HS-5 (cell line): ENCODE data around the gene SLC38A8.

Source experiments
- DNase-seq: peaks from one replicate; pipeline ENCODE4 v3.0.0-alpha.2; 2012; ENCODE audit warnings: low read depth

The SLC38A8 gene

GRCh38 chr16:84042308-84042878, at the start of gene SLC38A8:
SLC38A8 (minus strand) TSS chr16:84042795; CDS start chr16:84042157, 638 bp downstream.
- DNase-seq, result no peak

GRCh38 chr16:84091460-84091859, 48.9 kb upstream of the SLC38A8 start:
- DNase-seq, result no peak

GRCh38 chr16:84090211-84090610, 47.6 kb upstream of the SLC38A8 start:
- DNase-seq, result no peak

- DNase-seq, result no peak
Measured at GRCh38 chr16:84088695-84089395, 46.2 kb upstream of the SLC38A8 start.

- DNase-seq, result no peak
Measured at GRCh38 chr16:84087466-84088151, 45.0 kb upstream of the SLC38A8 start.

- no peak for DNase-seq
Measured at GRCh38 chr16:84087001-84087400, 44.4 kb upstream of the SLC38A8 start.

GRCh38 chr16:84086341-84086740, 43.7 kb upstream of the SLC38A8 start:
- no peak for DNase-seq

GRCh38 chr16:84085773-84086172, 43.2 kb upstream of the SLC38A8 start:
- DNase-seq, result no peak

- DNase-seq, result no peak
Measured at GRCh38 chr16:84085271-84085667, 42.7 kb upstream of the SLC38A8 start.

GRCh38 chr16:84084570-84085270, 42.1 kb upstream of the SLC38A8 start:
- DNase-seq, result no peak

- no peak for DNase-seq
Measured at GRCh38 chr16:84082835-84083569, 40.4 kb upstream of the SLC38A8 start.

- DNase-seq, result no peak
Measured at GRCh38 chr16:84082110-84082509, 39.5 kb upstream of the SLC38A8 start.

GRCh38 chr16:84081446-84081989, 38.9 kb upstream of the SLC38A8 start:
- no peak for DNase-seq

GRCh38 chr16:84080813-84081212, 38.2 kb upstream of the SLC38A8 start:
- DNase-seq, result no peak

GRCh38 chr16:84080378-84080777, 37.8 kb upstream of the SLC38A8 start:
- no peak for DNase-seq

- DNase-seq, result no peak
Measured at GRCh38 chr16:84079664-84080063, 37.1 kb upstream of the SLC38A8 start.

GRCh38 chr16:84075376-84075775, 32.8 kb upstream of the SLC38A8 start:
- no peak for DNase-seq

- no peak for DNase-seq
Measured at GRCh38 chr16:84074721-84075120, 32.1 kb upstream of the SLC38A8 start.

GRCh38 chr16:84072014-84072413, 29.4 kb upstream of the SLC38A8 start:
- no peak for DNase-seq

GRCh38 chr16:84071121-84071520, 28.5 kb upstream of the SLC38A8 start:
- no peak for DNase-seq

GRCh38 chr16:84069540-84069939, 26.9 kb upstream of the SLC38A8 start:
- DNase-seq, result no peak
